ENCODE data around the gene MBD3L2B.

Gene MBD3L2B

DNA sequence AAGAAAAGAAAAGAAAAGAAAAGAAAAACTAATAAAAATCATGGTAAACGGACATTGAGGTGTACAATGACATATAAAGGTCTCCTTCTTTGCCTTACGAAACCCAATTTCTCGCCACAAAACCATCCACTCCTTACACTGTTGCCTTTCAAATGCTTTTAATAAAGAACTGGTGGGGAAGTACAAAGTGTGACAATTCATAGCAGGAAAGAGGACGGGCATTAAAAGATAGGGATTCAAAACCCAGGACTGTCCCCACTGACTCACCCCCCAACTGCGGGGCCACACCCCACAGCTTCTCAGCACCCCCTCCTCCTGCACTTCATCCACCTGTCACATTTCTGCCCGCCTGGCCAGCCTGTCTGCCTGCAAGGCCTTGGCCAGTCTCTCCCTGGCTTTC is 2.4 kb downstream of the MBD3L2B start:
- DNase-seq (ENCODE audit: insufficient read length, low spot score) (no peak), FAIRE-seq (no peak)

DNA sequence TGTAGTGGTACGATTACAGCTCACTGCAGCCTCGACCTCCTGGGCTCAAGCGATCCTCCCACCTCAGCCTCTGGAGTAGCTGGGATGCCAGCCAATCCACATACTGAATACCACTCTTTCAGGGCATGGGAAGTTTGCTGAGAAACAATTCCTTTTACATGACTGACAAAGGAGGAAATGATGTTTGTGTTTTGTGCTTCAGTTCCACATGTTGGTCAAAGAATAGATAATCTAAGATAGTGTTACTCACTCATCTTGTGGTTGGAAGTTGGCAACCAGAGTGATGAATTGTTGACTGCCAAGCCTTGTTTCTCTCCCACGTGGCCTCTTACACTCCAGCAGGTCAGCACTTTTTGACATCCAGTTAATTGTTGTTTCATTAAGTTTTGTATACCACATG is 7.6 kb downstream of the MBD3L2B start:
- FAIRE-seq, result peak; percentile 40
- peak; percentile 44 for DNase-seq (ENCODE audit: insufficient read length, low spot score)

GRCh38 chr19:7010722-7011593 is 10.3 kb downstream of the MBD3L2B start:
- DNase-seq (ENCODE audit: insufficient read length, low spot score) (no peak), FAIRE-seq (no peak)

DNA sequence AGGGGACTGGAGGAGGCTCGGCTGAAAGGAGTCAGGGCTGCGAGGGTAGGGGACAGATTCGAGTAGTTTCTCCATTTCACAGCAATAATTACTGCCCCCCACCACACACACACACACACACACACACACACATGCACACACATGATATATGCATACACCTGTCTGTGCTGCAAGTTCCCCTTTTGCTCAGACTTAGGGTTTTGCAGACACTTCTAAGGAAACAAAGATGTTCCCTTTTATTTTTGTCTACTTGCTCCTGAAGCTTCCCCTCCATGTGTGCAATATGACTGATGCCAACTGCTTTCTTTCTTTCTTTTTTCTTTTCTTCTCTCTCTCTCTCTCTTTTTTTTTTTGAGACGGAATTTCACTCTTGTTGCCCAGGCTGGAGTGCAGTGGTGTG is 13.4 kb downstream of the MBD3L2B start:
- DNase-seq (ENCODE audit: insufficient read length, low spot score) (no peak), FAIRE-seq (no peak)

GRCh38 chr19:7006135-7006704 is 15.0 kb downstream of the MBD3L2B start:
- no peak for DNase-seq (ENCODE audit: insufficient read length, low spot score)
- FAIRE-seq, result peak; percentile 71

DNA sequence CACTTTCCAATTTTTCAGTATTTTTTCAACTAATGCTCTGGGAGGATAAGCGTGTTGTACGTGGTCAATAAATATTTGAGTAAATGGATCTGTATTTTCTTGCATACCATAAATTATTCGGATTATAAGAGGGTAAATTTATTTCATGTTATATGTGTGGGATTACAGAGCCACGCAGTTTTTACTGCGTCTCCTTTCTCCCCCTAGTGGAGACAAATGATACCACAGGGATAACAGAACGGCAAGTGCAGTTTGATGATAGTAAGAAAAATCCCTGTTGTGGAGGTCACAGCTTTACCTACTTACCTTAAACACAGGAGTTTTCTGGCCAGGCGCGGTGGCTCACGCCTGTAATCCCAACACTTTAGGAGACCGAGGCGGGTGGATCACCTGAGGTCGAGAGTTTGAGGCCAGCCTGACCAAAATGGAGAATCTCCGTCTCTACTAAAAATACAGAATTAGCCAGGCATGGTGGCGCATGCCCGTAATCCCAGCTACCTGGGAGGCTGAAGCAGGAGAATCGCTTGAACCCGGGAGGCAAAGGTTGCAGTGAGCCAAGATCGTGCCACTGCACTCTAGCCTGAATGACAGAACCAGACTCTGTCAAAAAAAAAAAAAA is 16.8 kb downstream of the MBD3L2B start:
- peak; percentile 27 for DNase-seq (ENCODE audit: insufficient read length, low spot score)
- peak; percentile 55 for FAIRE-seq

DNA sequence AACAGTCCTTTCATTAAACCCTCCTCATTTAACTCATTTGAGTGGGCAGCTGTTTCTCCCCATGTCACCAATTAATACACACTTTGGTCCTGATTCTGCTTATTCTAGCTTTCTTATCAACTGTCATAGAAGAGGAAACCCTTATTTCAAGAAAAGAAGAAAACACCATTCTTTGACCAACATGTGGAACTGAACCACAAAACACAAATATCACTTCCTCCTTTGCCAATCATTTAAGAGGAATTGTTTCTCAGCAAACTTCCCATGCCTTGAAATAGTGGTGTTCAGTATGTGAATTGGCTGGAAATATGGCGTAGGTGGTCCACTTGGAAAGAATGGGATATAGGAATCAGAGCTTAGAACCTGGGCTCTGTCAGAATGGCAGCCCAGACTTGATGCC is 20.4 kb downstream of the MBD3L2B start:
- DNase-seq (ENCODE audit: insufficient read length, low spot score) (no peak), FAIRE-seq (no peak)

GRCh38 chr19:7000333-7000732 is 20.9 kb downstream of the MBD3L2B start:
- FAIRE-seq (no peak), DNase-seq (ENCODE audit: insufficient read length, low spot score) (no peak)

GRCh38 chr19:6999933-7000332 is 21.3 kb downstream of the MBD3L2B start:
- FAIRE-seq (no peak), DNase-seq (ENCODE audit: insufficient read length, low spot score) (no peak)

GRCh38 chr19:6997679-6998445 is 23.4 kb downstream of the MBD3L2B start:
- FAIRE-seq, result no peak
- no peak for DNase-seq (ENCODE audit: insufficient read length, low spot score)

DNA sequence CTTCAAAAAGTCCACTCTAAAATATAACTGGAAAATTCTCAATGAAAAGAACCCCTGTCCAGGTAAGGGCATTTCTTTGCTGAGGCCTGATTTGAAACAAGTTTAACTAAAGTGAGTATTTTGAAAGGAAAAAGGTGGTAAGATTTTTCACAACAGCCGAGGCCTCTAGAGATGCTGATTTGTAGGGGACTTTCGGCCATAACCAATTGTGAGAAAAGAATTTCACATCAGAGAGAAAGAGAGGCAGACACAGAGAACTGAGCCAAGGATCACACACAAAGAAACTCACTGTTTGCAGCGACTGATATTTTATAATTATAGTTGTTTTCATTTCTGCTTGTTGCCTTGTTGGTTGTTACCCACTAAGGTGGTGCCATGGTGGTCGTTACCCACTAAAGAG is 24.4 kb downstream of the MBD3L2B start:
- FAIRE-seq (no peak), DNase-seq (ENCODE audit: insufficient read length, low spot score) (no peak)

DNA sequence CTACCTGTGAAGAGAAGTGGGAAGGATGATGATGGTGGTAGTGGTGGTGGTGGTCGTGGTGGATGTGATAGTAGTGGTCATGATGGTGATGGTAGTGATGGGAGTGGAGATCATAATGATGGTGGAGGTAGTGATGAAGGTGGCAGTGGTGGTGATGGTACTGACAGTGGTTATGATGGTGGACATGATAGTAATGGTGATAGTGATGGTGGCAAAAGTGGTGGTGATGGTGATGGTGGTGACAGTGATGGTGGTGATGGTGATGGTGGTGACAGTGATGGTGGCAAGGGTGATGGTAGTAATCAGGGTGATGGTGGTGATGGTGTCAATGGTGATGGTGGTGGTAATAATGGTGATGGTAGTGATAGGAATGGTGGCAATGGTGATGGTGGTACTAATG is 26.2 kb downstream of the MBD3L2B start:
- DNase-seq (ENCODE audit: insufficient read length, low spot score), result no peak
- peak; percentile 97 for FAIRE-seq

DNA sequence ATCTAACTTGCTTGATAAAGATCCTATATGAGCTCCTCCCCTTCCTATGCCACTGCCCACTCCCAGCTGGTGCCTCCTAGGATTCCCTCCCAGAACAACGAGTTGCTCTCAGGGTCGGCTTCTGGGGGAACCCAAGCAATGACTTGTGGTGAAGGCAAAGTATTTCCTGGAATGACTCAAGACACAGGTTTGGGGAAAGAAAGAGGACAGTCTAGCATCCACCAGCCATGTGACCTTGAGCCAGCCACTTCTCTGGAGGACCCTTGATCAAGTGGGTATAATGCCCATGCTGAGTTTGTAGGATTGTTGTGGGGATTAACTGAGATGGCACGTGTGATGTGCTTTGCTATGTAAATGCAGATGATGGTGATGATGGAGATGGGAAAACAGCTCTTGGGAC is 33.0 kb downstream of the MBD3L2B start:
- FAIRE-seq (no peak), DNase-seq (ENCODE audit: insufficient read length, low spot score) (no peak)

DNA sequence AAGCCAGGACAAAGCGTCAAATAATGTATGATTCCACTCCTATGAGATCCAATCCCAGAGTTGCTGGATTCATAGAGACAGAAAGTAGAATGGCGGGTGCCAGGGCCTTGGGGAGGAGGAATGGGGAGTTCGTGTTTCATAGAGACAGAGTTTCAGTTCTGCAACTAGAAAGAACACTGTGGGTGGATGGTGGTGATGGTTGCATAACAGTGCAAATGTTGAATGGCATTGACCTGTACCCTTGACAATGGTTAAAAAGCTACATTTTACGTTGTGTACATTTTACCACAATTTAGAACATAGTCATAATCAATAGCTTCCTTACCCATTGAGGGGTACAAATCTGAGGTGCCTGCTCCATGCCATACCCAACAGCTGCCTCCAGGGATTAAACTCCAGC is 33.4 kb downstream of the MBD3L2B start:
- FAIRE-seq (no peak), DNase-seq (ENCODE audit: insufficient read length, low spot score) (no peak)

- FAIRE-seq, result no peak
Measured at GRCh38 chr19:6983448-6983847, 37.8 kb downstream of the MBD3L2B start.

DNA sequence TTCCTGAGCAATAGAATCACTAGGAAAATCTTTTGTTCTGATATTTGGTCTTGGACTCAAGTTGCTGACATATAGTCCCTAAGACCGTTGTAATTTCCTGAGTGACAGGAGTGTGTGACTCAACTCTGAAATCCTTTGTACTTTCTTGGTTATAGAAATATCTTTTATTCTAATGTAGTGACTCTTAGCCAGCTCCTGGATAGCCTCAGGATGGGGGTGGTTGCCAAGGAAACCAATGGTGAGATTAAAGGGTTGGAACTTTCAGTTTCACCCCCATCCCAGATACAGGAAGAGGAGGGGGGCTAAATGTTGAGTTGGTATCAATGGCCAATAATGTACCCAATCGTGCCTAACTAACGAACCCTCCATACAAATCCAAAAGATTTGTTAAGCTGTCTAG is 41.8 kb downstream of the MBD3L2B start:
- DNase-seq (ENCODE audit: insufficient read length, low spot score), result no peak

More at GRCh38 chr19:6983448-6983847, 37.8 kb downstream of the MBD3L2B start:
- no peak for DNase-seq (ENCODE audit: insufficient read length, low spot score)

DNA sequence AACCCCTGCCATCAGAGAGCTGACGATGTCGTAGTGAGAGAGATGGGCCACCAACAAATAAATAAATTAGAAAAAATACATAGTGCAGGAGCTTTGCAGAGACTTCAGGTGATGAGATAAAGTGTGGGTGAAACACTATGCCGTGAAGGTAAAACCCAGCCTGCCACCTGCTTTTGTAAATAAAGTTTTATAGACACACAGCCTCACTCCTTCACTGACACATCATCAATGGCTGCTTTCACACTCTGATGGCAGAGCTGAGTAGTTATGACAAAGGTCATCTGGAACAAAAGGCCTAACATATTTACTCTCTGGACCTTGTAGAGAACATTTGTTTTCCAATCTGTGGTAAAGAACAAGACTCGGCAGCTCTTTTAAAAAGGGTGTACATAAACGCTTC is 45.0 kb downstream of the MBD3L2B start:
- DNase-seq (ENCODE audit: insufficient read length, low spot score) (no peak), FAIRE-seq (no peak)

More for the DNA sequence above, 41.8 kb downstream of the MBD3L2B start:
- no peak for FAIRE-seq

- DNase-seq (ENCODE audit: insufficient read length, low spot score), result peak; percentile 21
- peak; percentile 72 for FAIRE-seq
Measured at GRCh38 chr19:6971366-6971765, 49.9 kb downstream of the MBD3L2B start.

DNA sequence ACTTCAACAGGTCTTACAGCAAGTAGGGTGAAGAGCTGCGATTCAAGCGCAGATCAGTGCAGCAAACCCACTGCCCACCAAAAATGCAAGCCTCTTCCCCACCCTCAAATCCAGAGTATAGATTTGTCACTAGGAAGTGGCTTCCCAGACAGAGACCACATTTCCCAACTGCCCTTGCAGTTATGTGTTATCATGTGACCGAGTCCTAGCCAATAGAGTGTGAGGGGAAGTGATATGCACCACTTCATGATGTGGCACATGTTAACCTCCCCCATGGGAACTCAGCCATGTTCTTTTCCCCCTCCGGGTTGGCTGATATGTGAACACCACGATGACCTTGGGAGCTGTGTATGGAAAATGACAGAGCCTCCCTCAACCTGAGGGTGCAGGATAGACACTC is 50.8 kb downstream of the MBD3L2B start:
- no peak for DNase-seq (ENCODE audit: insufficient read length, low spot score)
- FAIRE-seq, result no peak

DNA sequence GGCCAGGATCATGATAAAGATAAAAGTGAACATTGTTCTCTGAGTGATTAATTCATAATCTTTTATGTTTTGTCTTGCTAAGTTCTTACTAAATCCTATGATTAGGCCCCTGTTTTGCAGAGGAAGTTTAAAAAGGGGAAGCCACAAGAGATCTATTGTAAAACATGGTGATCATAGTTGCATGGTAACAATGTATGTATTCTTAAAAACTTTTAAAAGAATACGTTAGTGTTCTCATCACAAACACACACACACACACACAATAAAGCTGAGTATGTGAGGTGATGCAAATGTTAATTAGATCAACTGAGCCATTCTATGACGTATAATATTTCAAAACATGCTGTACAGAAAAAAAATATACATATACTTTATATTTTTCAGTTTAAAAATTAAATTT is 51.2 kb downstream of the MBD3L2B start:
- DNase-seq (ENCODE audit: insufficient read length, low spot score), result no peak
- FAIRE-seq, result no peak

GRCh38 chr19:6969490-6969889 is 51.7 kb downstream of the MBD3L2B start:
- DNase-seq (ENCODE audit: insufficient read length, low spot score) (no peak), FAIRE-seq (no peak)
